HEK293 (cell line): ENCODE results near the gene ENC1.

Source experiments
- ZNF335 ChIP-seq: fragments of 450-650 bp; formaldehyde crosslinking; conservative IDR thresholded peaks from 2 replicates; pipeline ENCODE4 v1.5.1; 2016; ENCODE audit warnings: missing biosample characterization, missing genetic modification characterization
- TF ChIP-seq, protein P1 (sequence below): fragments of 450-650 bp; formaldehyde crosslinking; IDR thresholded peaks from 2 replicates; pipeline ENCODE4 v1.5.1; 2016; ENCODE audit warnings: missing biosample characterization, missing genetic modification characterization

DNA sequence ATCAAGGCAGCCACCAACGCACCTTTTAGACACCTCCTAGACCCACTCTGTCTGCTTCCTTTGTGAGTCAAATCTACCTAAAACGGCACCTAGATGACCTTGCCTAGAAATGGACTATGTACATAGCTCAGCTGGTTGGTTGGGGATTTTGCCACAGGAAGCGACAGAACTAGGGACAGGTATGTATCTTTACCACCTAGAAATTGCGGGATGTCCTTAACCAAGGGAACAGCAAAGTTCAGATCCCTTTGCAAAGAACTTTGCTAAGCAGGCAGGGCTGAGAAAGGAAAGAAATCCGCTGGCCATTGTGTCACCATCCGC is 2.0 kb upstream of the ENC1 start:
- TF ChIP-seq, protein P1, sequence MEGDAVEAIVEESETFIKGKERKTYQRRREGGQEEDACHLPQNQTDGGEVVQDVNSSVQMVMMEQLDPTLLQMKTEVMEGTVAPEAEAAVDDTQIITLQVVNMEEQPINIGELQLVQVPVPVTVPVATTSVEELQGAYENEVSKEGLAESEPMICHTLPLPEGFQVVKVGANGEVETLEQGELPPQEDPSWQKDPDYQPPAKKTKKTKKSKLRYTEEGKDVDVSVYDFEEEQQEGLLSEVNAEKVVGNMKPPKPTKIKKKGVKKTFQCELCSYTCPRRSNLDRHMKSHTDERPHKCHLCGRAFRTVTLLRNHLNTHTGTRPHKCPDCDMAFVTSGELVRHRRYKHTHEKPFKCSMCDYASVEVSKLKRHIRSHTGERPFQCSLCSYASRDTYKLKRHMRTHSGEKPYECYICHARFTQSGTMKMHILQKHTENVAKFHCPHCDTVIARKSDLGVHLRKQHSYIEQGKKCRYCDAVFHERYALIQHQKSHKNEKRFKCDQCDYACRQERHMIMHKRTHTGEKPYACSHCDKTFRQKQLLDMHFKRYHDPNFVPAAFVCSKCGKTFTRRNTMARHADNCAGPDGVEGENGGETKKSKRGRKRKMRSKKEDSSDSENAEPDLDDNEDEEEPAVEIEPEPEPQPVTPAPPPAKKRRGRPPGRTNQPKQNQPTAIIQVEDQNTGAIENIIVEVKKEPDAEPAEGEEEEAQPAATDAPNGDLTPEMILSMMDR (tag by site-specific recombination), result no peak
- no peak for TF ChIP-seq ZNF335 (tag by site-specific recombination)
